ENCODE results near the gene CUL9. TPM values are rescaled to one million over a fixed set of nuclear protein-coding genes. Genes with fewer than 3 reads are reported as not detected.
"Not testable (repeated sequence)": the region's sequence is repeated elsewhere in the genome, so short reads cannot be mapped to it uniquely, and the experiment has no call there.

CUL9 gene
- total RNA-seq (2022) (39.6 and 42.8 TPM in 2 replicates), Bru-seq, nascent RNA (percentile 60 among the genes with signal in this experiment), BruChase-seq, experiment 1, labeled RNA remaining after a 6-hour chase (percentile 73 among the genes with signal in this experiment), BruChase-seq, experiment 2, labeled RNA remaining after a 2-hour chase (percentile 73 among the genes with signal in this experiment)
- long read RNA-seq, full-length matches to known transcripts, result 3 of 48 reads
- long read RNA-seq, partial matches to known transcripts, result 32 of 48 reads
- long read RNA-seq, other reads (novel, unspliced or antisense), result 13 of 48 reads

DNA sequence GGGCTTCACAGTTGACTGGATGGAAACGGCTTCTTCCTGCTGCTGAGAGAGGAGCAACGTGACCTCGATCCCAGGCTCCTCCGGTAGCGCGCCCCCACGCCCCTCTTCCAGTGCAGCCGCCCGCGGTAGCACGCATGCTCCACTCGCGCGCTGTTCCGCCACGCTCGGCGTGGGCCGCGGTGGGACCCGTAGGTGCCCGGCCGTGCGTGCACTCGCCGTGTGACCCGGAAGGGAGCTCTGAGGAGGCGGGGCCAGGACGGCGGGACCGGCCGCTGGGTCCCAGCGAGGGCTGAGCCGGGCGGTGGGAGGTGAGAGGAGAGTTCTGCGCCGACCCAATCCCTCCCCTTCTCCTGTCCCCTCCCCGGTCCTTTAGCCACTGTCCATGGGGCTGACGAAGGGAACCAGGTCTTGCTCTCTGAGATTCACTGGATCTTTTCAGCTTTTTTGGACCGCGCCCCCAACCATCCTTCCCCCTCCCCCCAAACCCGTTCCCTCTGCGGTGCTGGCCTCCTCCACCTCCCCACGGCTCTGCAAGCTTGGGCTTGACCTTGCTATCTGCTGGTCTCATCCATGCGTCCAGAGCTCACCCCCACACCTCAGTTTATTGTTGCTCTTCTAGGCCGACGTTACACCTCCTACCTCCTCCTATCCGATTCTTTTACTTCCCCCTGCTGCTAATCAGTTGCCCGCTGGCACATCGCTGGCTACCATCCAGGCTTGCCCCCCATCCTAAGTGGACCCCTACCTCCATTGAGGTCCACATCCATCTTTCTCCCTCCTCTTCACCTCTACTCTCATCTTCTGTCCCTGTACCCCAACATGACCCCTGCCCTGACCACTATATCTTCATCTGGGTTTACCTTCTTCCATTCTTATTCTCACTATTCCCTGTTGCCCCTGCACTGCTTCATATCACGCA lies at the start of gene CUL9:
TSS of gene CUL9 (plus strand) at position 255 of the 919 bp plus-strand sequence. CDS start 2,115 bp downstream, outside the sequence.
- no peaks in the 10 kb centered on the region for H3K27me3 Mint-ChIP-seq (ENCODE audit: insufficient read depth, unreplicated experiment)
- intact Hi-C loops (cut with micrococcal nuclease), result no loop called here
- TF ChIP-seq, protein P1, sequence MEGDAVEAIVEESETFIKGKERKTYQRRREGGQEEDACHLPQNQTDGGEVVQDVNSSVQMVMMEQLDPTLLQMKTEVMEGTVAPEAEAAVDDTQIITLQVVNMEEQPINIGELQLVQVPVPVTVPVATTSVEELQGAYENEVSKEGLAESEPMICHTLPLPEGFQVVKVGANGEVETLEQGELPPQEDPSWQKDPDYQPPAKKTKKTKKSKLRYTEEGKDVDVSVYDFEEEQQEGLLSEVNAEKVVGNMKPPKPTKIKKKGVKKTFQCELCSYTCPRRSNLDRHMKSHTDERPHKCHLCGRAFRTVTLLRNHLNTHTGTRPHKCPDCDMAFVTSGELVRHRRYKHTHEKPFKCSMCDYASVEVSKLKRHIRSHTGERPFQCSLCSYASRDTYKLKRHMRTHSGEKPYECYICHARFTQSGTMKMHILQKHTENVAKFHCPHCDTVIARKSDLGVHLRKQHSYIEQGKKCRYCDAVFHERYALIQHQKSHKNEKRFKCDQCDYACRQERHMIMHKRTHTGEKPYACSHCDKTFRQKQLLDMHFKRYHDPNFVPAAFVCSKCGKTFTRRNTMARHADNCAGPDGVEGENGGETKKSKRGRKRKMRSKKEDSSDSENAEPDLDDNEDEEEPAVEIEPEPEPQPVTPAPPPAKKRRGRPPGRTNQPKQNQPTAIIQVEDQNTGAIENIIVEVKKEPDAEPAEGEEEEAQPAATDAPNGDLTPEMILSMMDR (IDR thresholded peaks at IDR 0.05; ENCODE audit: unreplicated experiment), result no peak
- ChIA-PET CTCF (interaction anchor here (0.7 to 1.0 kb wide), 2 partner anchors 10 to 421 kb away, joined by 3 to 4 read pairs; no protein-coding TSS in a partner anchor), POLR2A (interaction anchor here (0.6 to 3.2 kb wide), 14 partner anchors 10 to 438 kb away, joined by 3 to 35 read pairs (median 4); partner anchors contain the start of genes CUL7, DNPH1, KLC4 and MRPL2)
- peak within 1 kb of the TSS; percentile 85 for H3K4me3 Mint-ChIP-seq (ENCODE audit: unreplicated experiment)
- peaks cover 67% of the 10 kb centered on the region for H3K36me3 Mint-ChIP-seq (ENCODE audit: insufficient read depth, unreplicated experiment)
- H3K4me1 Mint-ChIP-seq (ENCODE audit: insufficient read depth, unreplicated experiment), result peaks cover 45% of the 10 kb centered on the region
- DNase-seq (ENCODE audit: unreplicated experiment), result peak; percentile 69
- no TSS peak for BruUV-seq (replicated peaks)
- no peaks in the 10 kb centered on the region for H3K9me3 Mint-ChIP-seq (ENCODE audit: unreplicated experiment)
- H3K27ac Mint-ChIP-seq (ENCODE audit: low read depth, unreplicated experiment), result peak within 1 kb of the TSS; percentile 89

DNA sequence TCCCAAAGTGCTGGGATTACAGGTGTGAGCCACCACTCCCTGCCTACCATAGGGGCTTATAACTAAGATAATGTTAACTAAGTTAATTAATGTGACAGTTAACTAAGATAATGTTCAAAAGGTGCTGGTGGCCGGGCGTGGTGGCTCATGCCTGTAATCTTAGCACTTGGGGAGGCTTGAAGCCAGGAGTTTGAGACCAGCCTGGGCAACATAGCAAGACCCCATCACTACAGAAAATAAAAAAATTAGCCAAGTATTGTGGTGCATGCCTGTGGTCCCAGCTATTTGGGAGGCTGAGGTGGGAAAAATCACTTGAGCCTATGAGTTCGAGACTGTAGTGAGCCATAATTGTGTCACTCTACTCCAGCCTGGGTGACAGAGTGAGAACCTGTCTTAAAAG lies 43.7 kb upstream of the CUL9 start:
- DNase-seq (ENCODE audit: unreplicated experiment), result no peak
- H3K9me3 Mint-ChIP-seq (ENCODE audit: unreplicated experiment), result no peaks in the 10 kb centered on the region

DNA sequence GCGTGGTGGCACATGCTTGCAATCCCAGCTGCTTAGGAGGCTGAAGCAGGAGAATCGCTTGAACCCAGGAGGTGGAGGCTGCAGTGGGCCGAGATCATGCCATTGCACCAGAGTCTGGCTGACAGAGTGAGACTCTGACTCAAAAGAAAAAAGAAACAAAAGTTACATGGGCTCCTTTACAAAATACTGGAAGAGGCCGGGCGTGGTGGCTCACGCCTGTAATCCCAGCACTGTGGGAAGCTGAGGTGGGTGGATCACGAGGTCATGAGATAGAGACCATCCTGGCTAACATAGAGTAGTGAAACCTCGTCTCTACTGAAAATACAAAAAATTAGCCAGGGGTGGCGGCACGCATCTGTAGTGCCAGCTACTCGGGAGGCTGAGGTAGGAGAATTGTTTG lies 42.0 kb upstream of the CUL9 start:
- H3K4me1 Mint-ChIP-seq (ENCODE audit: insufficient read depth, unreplicated experiment); H3K4me3 Mint-ChIP-seq (ENCODE audit: unreplicated experiment); BruUV-seq (replicated peaks); H3K27me3 Mint-ChIP-seq (ENCODE audit: insufficient read depth, unreplicated experiment); H3K9me3 Mint-ChIP-seq (ENCODE audit: unreplicated experiment); DNase-seq (ENCODE audit: unreplicated experiment); intact Hi-C loops (cut with micrococcal nuclease): not testable (repeated sequence)
- Mint-ChIP-seq H3K27ac (ENCODE audit: low read depth, unreplicated experiment) (peak overlapping the region; percentile 49), H3K36me3 (ENCODE audit: insufficient read depth, unreplicated experiment) (peaks cover 14% of the 10 kb centered on the region)
- CTCF ChIA-PET, result interaction anchor here (0.6 to 0.9 kb wide), 3 partner anchors 16 to 69 kb away, joined by 3 to 4 read pairs (median 3); no protein-coding TSS in a partner anchor
- POLR2A ChIA-PET, result interaction anchor here (0.6 to 1.1 kb wide), 3 partner anchors 18 to 160 kb away, joined by 3 to 4 read pairs (median 4); no protein-coding TSS in a partner anchor

More for the DNA sequence above, 43.7 kb upstream of the CUL9 start:
- Mint-ChIP-seq H3K27ac (ENCODE audit: low read depth, unreplicated experiment) (no peak overlapping the region), H3K27me3 (ENCODE audit: insufficient read depth, unreplicated experiment) (no peaks in the 10 kb centered on the region), H3K4me1 (ENCODE audit: insufficient read depth, unreplicated experiment) (no peaks in the 10 kb centered on the region), H3K4me3 (ENCODE audit: unreplicated experiment) (no peak overlapping the region), H3K36me3 (ENCODE audit: insufficient read depth, unreplicated experiment) (peaks cover 14% of the 10 kb centered on the region)
- CTCF ChIA-PET, result interaction anchor here (1.2 kb wide), 1 partner anchor 236 kb away, joined by 6 read pairs; no protein-coding TSS in a partner anchor
- BruUV-seq (replicated peaks), result no TSS peak
- POLR2A ChIA-PET, result no interaction called here
- TF ChIP-seq, protein P1 (IDR thresholded peaks at IDR 0.05; ENCODE audit: unreplicated experiment), result no peak
- intact Hi-C loops (cut with micrococcal nuclease), result no loop called here

DNA sequence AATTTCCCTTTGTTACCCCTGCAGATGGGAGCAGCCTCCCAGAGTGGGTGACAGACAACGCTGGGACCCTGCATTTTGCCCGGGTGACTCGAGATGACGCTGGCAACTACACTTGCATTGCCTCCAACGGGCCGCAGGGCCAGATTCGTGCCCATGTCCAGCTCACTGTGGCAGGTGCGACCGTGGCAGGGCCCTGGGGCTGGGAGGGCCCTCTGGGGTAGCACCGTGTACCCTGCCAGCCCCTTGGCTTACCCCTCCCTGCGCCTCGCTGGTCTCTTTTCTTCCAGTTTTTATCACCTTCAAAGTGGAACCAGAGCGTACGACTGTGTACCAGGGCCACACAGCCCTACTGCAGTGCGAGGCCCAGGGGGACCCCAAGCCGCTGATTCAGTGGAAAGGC lies 40.4 kb upstream of the CUL9 start:
- Mint-ChIP-seq H3K36me3 (ENCODE audit: insufficient read depth, unreplicated experiment) (peaks cover 14% of the 10 kb centered on the region), H3K4me1 (ENCODE audit: insufficient read depth, unreplicated experiment) (peaks cover 18% of the 10 kb centered on the region), H3K9me3 (ENCODE audit: unreplicated experiment) (no peaks in the 10 kb centered on the region), H3K4me3 (ENCODE audit: unreplicated experiment) (no peak overlapping the region), H3K27ac (ENCODE audit: low read depth, unreplicated experiment) (no peak overlapping the region), H3K27me3 (ENCODE audit: insufficient read depth, unreplicated experiment) (no peaks in the 10 kb centered on the region)
- intact Hi-C loops (cut with micrococcal nuclease), result no loop called here
- DNase-seq (ENCODE audit: unreplicated experiment), result no peak
- CTCF ChIA-PET, result interaction anchor here (0.5 to 4.3 kb wide), 2 partner anchors 13 to 50 kb away, joined by 7 to 18 read pairs; no protein-coding TSS in a partner anchor
- no TSS peak for BruUV-seq (replicated peaks)
- POLR2A ChIA-PET, result no interaction called here
- TF ChIP-seq, protein P1 (IDR thresholded peaks at IDR 0.05; ENCODE audit: unreplicated experiment), result no peak
